Raji (cell line): ENCODE data around the gene PRXL2B.

Experiments
- POLR2A ChIP-seq: IDR thresholded peaks from 2 replicates; pipeline ENCODE4 v1.6.1; 2011; ENCODE audit warnings: low read depth, low read length, control low read depth; ENCODE audit not compliant: insufficient read depth

PRXL2B gene

DNA sequence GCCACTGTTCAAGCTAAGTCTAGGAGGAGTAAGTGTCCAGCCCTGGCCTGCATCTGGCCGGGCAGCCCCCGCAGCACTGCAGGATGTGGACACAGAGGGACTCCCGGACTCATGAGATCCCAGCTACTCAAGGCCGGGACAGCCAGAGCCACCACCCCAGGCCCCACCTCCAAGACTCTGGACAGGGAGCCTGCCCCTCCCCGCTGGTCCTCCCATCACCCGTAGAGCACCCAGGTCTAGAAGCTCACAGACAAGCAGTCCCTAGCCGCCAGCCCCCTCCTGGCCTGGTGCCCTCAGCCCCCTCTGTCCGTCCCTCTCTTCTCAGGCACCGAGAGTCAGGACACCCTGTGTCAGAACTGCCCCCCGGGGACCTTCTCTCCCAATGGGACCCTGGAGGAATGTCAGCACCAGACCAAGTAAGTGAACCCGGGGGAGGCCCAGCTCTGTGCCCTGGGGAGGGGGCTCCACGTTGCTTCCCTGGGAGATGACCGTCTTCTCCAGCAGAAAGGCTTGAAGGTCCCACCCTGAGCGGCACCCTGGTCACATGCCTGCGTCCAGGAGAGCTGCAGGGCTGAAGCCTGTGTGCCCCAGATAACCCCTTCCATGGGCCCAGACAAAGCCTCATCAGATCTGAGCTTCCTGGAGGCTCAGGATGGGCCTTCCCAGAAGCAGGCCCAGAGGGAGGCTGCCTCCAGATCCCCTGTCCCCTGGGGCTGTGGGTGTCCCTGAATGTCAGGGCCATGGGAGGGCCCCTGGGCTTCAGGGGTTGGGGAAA is 26.1 kb upstream of the PRXL2B start:
- TF ChIP-seq POLR2A = no peak

DNA sequence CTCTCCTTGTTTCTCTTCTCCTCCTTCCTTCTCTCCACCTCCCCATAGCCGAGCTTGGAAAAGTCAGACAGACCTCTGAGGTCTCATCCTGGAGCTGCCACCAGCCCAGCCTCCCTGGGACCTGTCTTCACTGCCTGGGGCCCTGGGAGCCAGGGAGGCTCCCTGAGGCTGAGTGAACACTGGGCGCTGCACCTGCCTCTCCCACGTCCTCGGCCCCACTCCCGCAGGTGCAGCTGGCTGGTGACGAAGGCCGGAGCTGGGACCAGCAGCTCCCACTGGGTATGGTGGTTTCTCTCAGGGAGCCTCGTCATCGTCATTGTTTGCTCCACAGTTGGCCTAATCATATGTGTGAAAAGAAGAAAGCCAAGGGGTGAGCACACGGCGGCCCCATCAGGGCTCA is 25.1 kb upstream of the PRXL2B start:
- TF ChIP-seq POLR2A = no peak

DNA sequence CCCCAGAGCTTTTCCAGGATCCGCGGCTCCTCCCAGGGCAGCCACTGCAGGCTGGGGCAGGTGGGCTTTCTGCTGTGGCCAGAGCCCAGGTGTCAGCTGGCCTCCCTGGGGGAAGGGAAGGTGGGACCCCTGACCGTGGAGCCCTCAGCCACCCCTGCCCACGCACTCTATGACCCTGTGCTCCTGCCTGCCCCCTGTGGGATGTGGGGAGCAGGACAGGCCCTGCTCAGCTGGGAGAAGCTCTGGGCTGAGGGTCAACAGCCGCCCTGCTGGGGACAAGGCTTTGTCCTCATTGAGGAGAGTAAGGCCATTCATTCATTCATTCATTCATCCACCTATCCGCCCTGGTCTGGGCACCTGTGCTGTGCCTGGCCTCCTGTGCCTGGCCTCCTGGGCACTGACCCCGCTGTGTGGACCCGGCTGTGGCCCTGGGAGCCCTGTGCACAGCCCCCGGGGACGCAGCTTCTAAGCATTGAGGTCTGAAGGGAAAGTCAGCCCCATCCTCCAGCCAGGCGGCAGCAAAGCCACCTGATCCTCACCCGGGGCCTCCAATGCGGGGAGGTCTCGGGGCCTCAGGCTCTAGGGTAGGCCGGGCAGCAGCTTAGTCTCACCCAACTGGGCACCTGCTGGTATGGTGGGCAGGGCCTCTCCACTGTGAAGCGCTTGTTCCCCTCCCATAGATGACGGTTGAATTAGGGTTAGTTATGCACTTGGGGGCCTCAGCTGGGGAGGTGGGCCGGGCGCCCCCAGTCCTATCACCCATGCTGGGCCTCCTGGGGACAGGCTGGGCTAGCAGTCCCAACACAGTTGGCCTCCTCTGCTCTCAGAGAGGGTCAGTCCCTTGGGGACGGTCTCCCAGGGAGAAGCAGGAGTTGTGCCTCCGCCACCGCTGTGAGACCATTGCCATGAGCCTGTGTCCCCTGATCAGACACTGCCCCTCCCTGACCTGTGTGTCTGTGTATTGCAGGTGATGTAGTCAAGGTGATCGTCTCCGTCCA is 24.4 kb upstream of the PRXL2B start:
- TF ChIP-seq POLR2A = no peak

DNA sequence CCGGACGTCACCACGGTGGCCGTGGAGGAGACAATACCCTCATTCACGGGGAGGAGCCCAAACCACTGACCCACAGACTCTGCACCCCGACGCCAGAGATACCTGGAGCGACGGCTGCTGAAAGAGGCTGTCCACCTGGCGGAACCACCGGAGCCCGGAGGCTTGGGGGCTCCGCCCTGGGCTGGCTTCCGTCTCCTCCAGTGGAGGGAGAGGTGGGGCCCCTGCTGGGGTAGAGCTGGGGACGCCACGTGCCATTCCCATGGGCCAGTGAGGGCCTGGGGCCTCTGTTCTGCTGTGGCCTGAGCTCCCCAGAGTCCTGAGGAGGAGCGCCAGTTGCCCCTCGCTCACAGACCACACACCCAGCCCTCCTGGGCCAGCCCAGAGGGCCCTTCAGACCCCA is 23.4 kb upstream of the PRXL2B start:
- TF ChIP-seq POLR2A = no peak

DNA sequence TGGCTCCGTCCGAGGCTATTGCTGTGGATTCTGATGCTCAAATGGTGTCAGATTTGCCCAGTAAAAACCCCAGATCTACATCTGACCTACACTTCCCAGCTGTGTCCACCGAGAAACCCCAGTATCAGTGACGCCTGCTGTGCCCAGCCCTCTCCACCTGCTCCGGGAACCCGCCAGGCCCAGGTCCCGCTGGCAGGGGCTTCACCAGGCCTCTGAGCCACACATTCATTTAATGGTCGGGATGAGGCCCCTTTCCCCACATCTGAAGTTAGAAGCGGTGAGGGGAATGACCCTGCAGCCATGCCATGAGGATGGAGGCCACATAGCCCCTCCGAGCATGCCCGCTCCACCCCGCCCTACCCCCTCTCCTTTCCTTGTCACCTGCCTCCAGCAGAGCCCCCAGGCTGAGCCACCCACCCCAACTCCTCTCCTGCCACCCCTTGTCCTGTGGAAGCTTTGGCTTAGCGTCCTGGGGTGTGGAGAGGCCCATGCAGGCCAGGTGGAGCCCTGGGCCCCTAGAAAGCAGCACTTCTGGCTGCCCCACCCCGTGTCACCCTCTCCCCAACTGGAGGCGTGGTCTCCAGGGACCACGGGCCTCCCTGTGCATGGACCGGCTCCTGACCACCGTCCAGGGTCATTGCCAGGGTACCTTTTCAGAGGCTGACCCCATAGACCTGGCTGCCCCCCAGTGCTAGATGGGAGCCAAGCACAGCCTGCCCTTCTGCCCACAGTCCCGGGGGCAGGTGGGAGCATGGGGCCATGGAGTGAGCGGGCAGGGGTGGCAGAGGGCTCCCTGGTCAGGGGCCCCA is 22.4 kb upstream of the PRXL2B start:
- no peak for TF ChIP-seq POLR2A

DNA sequence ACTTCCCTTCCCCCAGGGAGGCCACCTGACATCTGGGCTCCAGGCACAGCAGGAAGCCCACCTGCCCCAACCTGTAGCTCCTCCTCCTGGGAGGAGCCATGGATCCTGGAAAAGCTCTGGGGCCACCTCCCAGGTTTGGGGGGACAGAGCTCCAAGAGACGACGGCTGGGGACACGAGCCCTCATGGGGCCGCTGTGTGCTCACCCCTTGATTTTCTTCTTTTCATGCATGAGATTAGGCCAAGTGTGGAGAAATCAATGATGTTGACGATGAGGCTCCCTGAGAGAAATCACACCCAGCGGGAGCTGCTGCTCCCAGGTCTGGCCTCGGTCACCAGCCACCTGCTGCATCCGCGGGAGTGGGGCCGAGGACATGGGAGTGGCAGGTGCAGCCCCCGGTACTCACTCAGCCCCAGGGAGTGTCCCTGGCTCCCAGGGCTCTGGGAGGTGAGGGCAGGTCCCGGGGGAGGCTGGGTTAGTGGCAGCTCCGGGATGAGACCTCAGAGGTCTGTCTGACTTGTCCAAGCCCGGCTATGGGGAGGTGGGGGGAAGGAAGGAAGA is 21.7 kb upstream of the PRXL2B start:
- TF ChIP-seq POLR2A = no peak

DNA sequence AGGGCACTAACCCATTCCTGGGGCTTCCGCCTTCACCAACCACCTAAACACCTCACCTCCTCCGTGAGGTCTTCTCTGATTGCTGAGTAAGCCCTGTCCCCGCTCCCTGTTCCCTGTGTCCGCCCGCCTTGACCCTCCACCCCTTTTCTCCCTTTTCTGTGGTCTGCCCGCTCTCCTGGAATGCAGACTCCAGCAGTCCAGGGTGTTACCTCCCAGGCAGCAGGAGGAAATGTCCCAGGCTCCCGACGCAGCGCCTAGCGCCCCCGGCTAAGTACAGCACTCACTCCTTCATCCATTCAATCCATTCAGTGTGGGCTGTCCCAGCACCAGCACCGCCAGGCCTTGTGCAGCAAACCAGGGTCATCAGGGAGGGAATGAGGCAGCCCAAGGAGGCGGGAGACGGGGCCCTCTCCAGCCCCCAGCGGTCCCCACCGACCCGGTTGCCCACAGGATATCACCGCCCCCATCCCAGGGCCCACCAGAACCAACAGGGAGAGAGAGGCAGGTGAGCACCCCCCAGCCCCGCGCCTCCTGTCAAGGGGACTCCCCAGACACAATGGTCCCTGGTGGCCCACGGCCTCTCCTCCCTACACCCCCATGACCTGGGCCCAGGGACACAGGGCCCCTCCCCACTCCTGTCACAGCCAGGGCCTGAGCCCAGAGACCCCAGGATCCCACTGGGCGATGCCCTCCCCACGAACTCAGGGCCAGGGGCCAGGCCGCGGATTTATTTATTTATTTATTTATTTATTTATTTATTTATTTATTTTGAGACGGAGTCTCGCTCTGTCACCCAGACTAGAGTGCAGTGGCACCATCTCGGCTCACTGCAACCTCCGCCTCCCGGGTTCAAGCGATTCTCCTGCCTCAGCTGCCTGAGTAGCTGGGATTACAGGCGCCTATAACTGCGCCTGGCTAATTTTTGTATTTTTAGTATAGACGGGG is 20.2 kb upstream of the PRXL2B start:
- TF ChIP-seq POLR2A = no peak

DNA sequence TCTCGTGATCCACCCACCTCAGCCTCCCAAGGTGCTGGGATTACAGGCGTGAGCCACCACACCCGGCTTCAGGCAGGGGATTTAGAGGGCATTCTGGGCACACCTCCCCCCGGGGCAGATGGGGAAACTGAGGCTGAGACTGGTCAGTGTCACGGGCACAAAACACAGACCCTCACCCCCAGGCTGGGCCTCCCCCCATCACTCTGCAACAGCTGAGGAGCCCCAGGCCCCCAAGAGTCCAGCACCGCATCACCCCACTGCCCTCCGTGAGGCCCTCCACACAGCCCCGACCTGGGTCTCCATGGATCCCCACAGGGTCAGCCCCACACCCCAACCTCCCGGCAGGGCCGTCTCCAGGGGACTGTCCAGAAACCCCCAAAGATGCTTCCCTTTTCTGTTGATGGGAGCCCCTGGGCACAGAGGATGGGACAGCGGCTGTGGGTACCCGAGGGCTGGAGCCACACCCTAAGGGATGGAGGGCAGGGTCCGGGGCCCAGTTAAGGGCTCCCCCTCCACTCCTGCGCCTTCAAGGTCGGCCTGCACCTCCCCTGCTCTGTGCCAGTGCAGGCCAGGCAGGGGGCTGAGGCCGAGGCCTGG is 19.4 kb upstream of the PRXL2B start:
- no peak for TF ChIP-seq POLR2A

DNA sequence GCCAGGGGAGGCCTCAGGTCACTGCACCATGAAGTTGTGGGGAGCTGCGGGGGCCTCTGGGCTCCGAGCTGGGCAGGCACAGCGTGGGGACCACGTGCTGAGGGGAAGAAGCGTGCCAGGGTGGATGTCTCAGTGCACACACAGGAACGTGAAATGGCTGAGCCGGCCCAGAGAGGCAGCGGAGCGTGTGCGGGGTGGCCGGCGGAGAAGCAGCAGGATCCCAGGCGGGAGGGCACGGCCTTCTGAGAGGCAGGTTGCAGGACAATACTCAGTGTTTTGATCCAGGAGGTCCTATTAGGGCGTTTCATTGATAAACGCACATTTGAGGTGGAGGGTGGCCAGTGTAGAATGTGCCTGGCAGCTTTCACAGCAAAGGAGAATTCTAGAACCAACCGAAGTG is 17.5 kb upstream of the PRXL2B start:
- TF ChIP-seq POLR2A = no peak

DNA sequence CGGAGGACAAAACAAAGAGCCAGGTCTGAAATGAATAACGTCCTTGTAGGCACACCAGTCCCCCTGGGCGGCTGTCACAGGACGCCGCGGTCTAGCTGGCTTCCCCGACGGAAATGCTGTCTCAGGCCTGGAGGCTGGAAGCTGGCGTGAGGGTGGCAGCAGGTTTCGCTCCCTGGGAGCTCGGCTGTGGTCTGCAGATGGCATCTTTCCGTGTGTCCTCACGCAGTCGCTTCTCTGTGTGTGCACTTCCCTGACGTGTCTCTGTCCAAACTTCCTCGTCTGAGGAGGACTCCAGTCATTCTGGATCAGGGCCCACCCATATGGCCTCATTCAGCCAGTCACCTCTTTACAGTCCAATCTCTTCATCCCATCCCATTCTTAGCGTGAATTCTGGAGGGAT is 16.2 kb upstream of the PRXL2B start:
- TF ChIP-seq POLR2A = no peak

DNA sequence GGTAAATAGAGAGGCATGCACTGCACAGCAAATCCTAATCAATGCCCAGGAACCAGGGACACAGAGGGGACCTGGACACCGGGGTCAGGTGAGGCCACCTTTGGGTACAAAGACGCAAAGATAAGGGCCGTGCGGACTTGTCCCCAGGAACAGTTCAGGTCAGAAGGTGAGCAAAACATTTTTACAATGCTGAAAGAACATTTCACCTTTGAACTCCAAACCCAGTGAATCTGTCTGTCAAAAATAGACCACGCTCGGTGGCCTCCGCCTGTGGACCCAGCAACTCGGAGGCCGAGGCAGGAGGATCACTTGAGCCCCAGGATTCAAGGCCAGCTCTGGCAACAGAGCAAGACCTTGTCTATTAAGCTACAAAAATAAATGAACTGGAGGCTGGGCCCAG is 15.2 kb upstream of the PRXL2B start:
- TF ChIP-seq POLR2A = no peak

DNA sequence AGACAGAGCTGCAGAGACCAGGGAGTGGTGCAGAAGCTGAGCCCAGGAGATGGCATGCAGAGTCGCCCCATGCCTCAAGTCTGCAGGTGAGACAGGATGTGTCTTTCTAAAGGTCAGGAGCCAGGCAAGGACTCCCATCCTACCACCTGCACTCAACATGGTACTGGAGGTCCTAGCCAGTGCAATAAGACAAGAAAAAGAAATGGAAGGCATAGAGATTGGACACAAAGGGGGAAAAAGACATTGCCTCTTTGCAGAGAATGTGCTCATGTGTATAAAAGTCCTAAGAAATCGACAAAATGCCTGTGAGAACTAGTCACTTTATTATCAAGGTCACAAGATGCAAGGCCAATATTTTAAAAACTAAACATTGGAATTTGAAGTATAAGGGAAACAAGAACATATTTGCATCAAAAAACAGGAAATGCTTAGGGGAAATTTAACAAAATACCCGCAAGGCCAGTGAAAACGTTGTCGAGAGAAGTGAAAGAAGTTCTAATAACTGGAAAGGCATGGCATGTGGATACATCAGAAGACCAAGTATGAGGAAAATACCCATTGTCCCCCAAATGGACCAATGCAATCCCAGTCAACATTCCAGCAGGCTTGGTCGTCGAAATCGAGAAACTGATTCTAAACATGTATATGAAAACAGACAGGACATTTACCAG is 13.2 kb upstream of the PRXL2B start:
- no peak for TF ChIP-seq POLR2A

DNA sequence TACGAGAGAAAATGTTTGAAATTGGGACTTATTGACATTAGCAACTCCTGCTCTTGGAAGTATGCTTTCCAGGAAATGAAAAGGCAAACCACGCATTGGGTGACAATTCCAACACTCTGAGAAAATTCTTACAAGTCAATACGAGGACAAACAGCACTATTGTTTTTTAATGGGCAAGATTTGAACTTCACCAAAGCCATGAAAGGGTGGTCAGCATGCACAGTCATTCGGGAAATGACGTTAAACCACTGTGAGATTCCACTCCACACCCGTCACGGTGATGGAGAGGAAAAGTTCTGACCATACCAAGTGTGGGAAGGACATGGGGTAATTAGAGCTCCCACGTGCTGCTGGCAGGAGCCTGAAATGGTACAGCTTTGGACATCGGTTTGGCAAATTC is 12.2 kb upstream of the PRXL2B start:
- TF ChIP-seq POLR2A = no peak
